IMR-90 (cell line): ENCODE results near the gene R3HDM2. TPM values are rescaled to one million over a fixed set of nuclear protein-coding genes. Genes with fewer than 3 reads are reported as not detected.

Experiments used
- ATAC-seq: fragments of 200-7000 bp; cut with Tn5 transposase; 2 replicates; pipeline ENCODE4 v1.9.1; 2020; ENCODE audit warnings: low read depth, mild to moderate bottlenecking, moderate library complexity
- BruUV-seq: library from RNA; stranded (reverse); fragments of 400-500 nt; replicated peaks from 2 replicates; lab custom pipeline; 2021; lab: Mats Ljungman, UMichigan
- CTCF ChIA-PET: fragments of 300-600 bp; formaldehyde crosslinking; extraction: SDS; loops from one replicate; lab custom pipeline; 2021; ENCODE audit warnings: antibody characterized with exemption; lab: Yijun Ruan, JAX
- POLR2A ChIA-PET: fragments of 300-600 bp; sonication (Branson Sonifier 250); formaldehyde crosslinking; loops from one replicate; lab custom pipeline; 2022; ENCODE audit warnings: antibody characterized with exemption; ENCODE audit not compliant: unreplicated experiment; lab: Charles Lee
- DNase-seq: peaks from one replicate; pipeline ENCODE4 v3.0.0; 2013
- H2AFZ ChIP-seq: replicated peaks from 2 replicates; pipeline ENCODE3; 2013; ENCODE audit warnings: low read length, mild to moderate bottlenecking; ENCODE audit not compliant: poor library complexity
- H2AK5ac ChIP-seq: 2 replicates; pipeline ENCODE4 v1.6.1; 2013; ENCODE audit warnings: low read depth, low read length, inconsistent platforms
- H2AK9ac ChIP-seq: replicated peaks from 2 replicates; pipeline ENCODE3; 2013; ENCODE audit warnings: mild to moderate bottlenecking, low read depth, low read length, moderate library complexity; ENCODE audit not compliant: poor library complexity
- H2BK120ac ChIP-seq: 2 replicates; pipeline ENCODE4 v1.6.1; 2013; ENCODE audit warnings: low read depth, low read length, inconsistent platforms
- H2BK15ac ChIP-seq: 3 replicates; pipeline ENCODE4 v1.6.1; 2013; ENCODE audit warnings: low read depth, low read length, inconsistent platforms
- H2BK20ac ChIP-seq: 2 replicates; pipeline ENCODE4 v1.6.1; 2013; ENCODE audit warnings: low read depth, mild to moderate bottlenecking, inconsistent platforms, low read length, moderate library complexity
- H2BK5ac ChIP-seq: 2 replicates; pipeline ENCODE4 v1.6.1; 2013; ENCODE audit warnings: mild to moderate bottlenecking, low read depth, low read length, inconsistent platforms; ENCODE audit not compliant: poor library complexity, severe bottlenecking
- H3K14ac ChIP-seq: replicated peaks from 2 replicates; pipeline ENCODE4 v1.6.1; 2013; ENCODE audit warnings: low read depth, low read length, inconsistent platforms
- H3K18ac ChIP-seq: 2 replicates; pipeline ENCODE4 v1.6.1; 2013; ENCODE audit warnings: low read depth, low read length, control low read depth
- H3K23ac ChIP-seq: 2 replicates; pipeline ENCODE4 v1.6.1; 2013; ENCODE audit warnings: low read depth, low read length, inconsistent platforms
- H3K27ac ChIP-seq: 2 replicates; pipeline ENCODE4 v1.5.1; 2013; ENCODE audit warnings: mild to moderate bottlenecking, control low read depth, low read length; ENCODE audit not compliant: insufficient read depth
- H3K27me3 ChIP-seq: 2 replicates; pipeline ENCODE4 v1.6.1; 2013; ENCODE audit warnings: low read length; ENCODE audit not compliant: control insufficient read depth, insufficient read depth
- H3K36me3 ChIP-seq: 2 replicates; pipeline ENCODE4 v1.6.1; 2013; ENCODE audit warnings: low read length, mixed read lengths; ENCODE audit not compliant: control insufficient read depth, insufficient read depth
- H3K4ac ChIP-seq: 2 replicates; pipeline ENCODE4 v1.6.1; 2013; ENCODE audit warnings: low read depth, low read length, inconsistent platforms
- H3K4me1 ChIP-seq: 2 replicates; pipeline ENCODE4 v1.6.1; 2013; ENCODE audit warnings: low read length, mixed read lengths; ENCODE audit not compliant: control insufficient read depth, insufficient read depth
- H3K4me2 ChIP-seq: 2 replicates; pipeline ENCODE4 v1.6.1; 2013; ENCODE audit warnings: low read depth, mild to moderate bottlenecking, control low read depth, low read length, moderate library complexity
- H3K4me3 ChIP-seq: 2 replicates; pipeline ENCODE4 v1.5.1; 2013; ENCODE audit warnings: low read depth, mild to moderate bottlenecking, control low read depth, low read length, moderate library complexity; ENCODE audit not compliant: insufficient read depth
- H3K56ac ChIP-seq: 2 replicates; pipeline ENCODE4 v1.6.1; 2013; ENCODE audit warnings: low read length, inconsistent platforms; ENCODE audit not compliant: insufficient read depth; ENCODE audit errors: extremely low read depth
- H3K79me1 ChIP-seq, 2 experiments: 2 replicates each; pipeline ENCODE4 v1.6.1; 2013; ENCODE audit warnings: low read length in 2 of 2, inconsistent platforms in 1 of 2, low read depth in 1 of 2
- H3K9ac ChIP-seq: 2 replicates; pipeline ENCODE4 v1.6.1; 2013; ENCODE audit warnings: low read depth, low read length, control low read depth
- H3K9me1 ChIP-seq: 2 replicates; pipeline ENCODE4 v1.6.1; 2013; ENCODE audit warnings: low read length, inconsistent platforms; ENCODE audit not compliant: insufficient read depth
- H3K9me3 ChIP-seq: 2 replicates; pipeline ENCODE4 v1.6.1; 2013; ENCODE audit warnings: low read length; ENCODE audit not compliant: control insufficient read depth, insufficient read depth
- H4K20me1 ChIP-seq: 2 replicates; pipeline ENCODE4 v1.6.1; 2013; ENCODE audit warnings: low read length, inconsistent platforms; ENCODE audit not compliant: insufficient read depth
- H4K5ac ChIP-seq: 2 replicates; pipeline ENCODE4 v1.6.1; 2013; ENCODE audit warnings: mild to moderate bottlenecking, low read depth, low read length, control low read depth
- H4K8ac ChIP-seq, 2 experiments: 2 replicates each; pipeline ENCODE4 v1.6.1; 2013; ENCODE audit warnings: low read depth in 2 of 2, low read length in 2 of 2, control low read depth in 1 of 2, inconsistent platforms in 1 of 2
- H4K91ac ChIP-seq: 2 replicates; pipeline ENCODE4 v1.6.1; 2013; ENCODE audit warnings: low read depth, low read length, inconsistent platforms; ENCODE audit not compliant: insufficient read depth
- BHLHE40 ChIP-seq: fragments of 150-350 bp; IDR thresholded peaks from 2 replicates; pipeline ENCODE4 v1.6.1; 2016; ENCODE audit warnings: mild to moderate bottlenecking, low read depth, low read length
- CEBPB ChIP-seq: IDR thresholded peaks from 2 replicates; pipeline ENCODE4 v1.6.1; 2012; ENCODE audit warnings: low read depth, low read length, improper control_type of control experiment
- WGBS, 2 experiments: methylation state at CpG; one replicate each; pipeline versions ENCODE4 v1.1.5 to v1.1.7; 2013; ENCODE audit warnings: missing lambda C conversion rate in 2 of 2; ENCODE audit not compliant: insufficient read length in 1 of 2; ENCODE audit errors: extremely low coverage in 2 of 2; 5-methylcytosine and 5-hydroxymethylcytosine counted together
- dilution Hi-C: fragments of 300-500 bp; cut with HindIII; formaldehyde crosslinking; loops from one replicate; pipeline ENCODE4 v1.14.3; 2018; ENCODE audit warnings: low sequenced_read_pairs; ENCODE audit not compliant: unreplicated experiment
- in situ Hi-C: fragments of 300-500 bp; cut with MboI; formaldehyde crosslinking; loops from 3 replicates; pipeline ENCODE4 v1.14.3; 2019; ENCODE audit warnings: low sequenced_read_pairs, inconsistent platforms, mixed read lengths
- intact Hi-C: fragments of 100-400 bp; cut with micrococcal nuclease; formaldehyde crosslinking; loops from 2 replicates; pipeline ENCODE4 v1.10.0; 2022
- polyA plus RNA-seq, 3 experiments: library from polyadenylated mRNA; depleted of rRNA; stranded (reverse); fragments of >200 nt; gene quantifications; 2 replicates each; pipeline ENCODE4 v1.2.3, GENCODE V29; 2012; ENCODE audit warnings: low replicate concordance in 1 of 3
- total RNA-seq: library from RNA; depleted of rRNA; stranded (reverse); fragments of >200 nt; gene quantifications from 2 replicates; pipeline ENCODE4 v1.2.3, GENCODE V29; 2012

The R3HDM2 gene
- total and polyA plus RNA-seq, 2 of the 4 experiments (the other 2 are of a cell fraction), result 7.5 to 28.4 TPM

- in situ Hi-C loops, result no loop called here
- no peak overlapping the region for H2BK20ac ChIP-seq
- POLR2A ChIA-PET, result interaction anchor here (0.6 to 0.8 kb wide), 2 partner anchors 8 to 13 kb away, joined by 4 read pairs; no protein-coding TSS in a partner anchor
- no peak overlapping the region for H3K4me2 ChIP-seq
- no peaks in the 10 kb centered on the region for H3K27me3 ChIP-seq
- no peak overlapping the region for H2BK5ac ChIP-seq
- H3K4me3 ChIP-seq, result no peak overlapping the region
- no peaks in the 10 kb centered on the region for H4K20me1 ChIP-seq
- H3K4me1 ChIP-seq, result peaks cover 4% of the 10 kb centered on the region; the same call in 1 of the 2 replicates
- ATAC-seq (no peak), DNase-seq (no peak)
- no peak overlapping the region for H3K23ac ChIP-seq
- no peak overlapping the region for H2AK5ac ChIP-seq
- no peaks in the 10 kb centered on the region for H3K9me1 ChIP-seq
- H4K5ac ChIP-seq, result no peak overlapping the region
- no peak overlapping the region for H2AK9ac ChIP-seq
- H3K27ac ChIP-seq, result no peak overlapping the region
- H3K9me3 ChIP-seq, result no peaks in the 10 kb centered on the region
- no peak overlapping the region for H2AFZ ChIP-seq
- no CpG with 5 or more reads among the region's 3 CpGs for WGBS, 2 experiments
- H3K79me1 ChIP-seq, result peaks cover 17 to 34% of the 10 kb centered on the region in 2 experiments; a peak in 3 of 4 replicates
- H4K8ac ChIP-seq, result no peak overlapping the region
- CTCF ChIA-PET, result no interaction called here
- no TSS peak for BruUV-seq
- H3K18ac ChIP-seq, result no peak overlapping the region
- H3K4ac ChIP-seq, result no peak overlapping the region
- H3K9ac ChIP-seq, result no peak overlapping the region
- dilution Hi-C loops, result no loop called here
- H3K14ac ChIP-seq, result no peak overlapping the region
- intact Hi-C loops, result no loop called here
- H2BK120ac ChIP-seq, result no peak overlapping the region
- no peak for TF ChIP-seq CEBPB
- no peak for TF ChIP-seq BHLHE40
- H3K36me3 ChIP-seq, result 0 out of 2 replicates have a peak, but pooled peaks cover 1% of the 10 kb centered on the region
- H3K56ac ChIP-seq, result no peak overlapping the region
- H2BK15ac ChIP-seq, result no peak overlapping the region
- H4K91ac ChIP-seq, result no peak overlapping the region
Measured at GRCh38 chr12:57377103-57377840, 53.6 kb downstream of the R3HDM2 start.
